COLO829 (cell line): ENCODE data around the gene MRPL37.

Experiments used
- DNase-seq: peaks from one replicate; pipeline ENCODE4 v3.0.0; 2012; ENCODE audit warnings: low spot score

MRPL37 gene

DNA sequence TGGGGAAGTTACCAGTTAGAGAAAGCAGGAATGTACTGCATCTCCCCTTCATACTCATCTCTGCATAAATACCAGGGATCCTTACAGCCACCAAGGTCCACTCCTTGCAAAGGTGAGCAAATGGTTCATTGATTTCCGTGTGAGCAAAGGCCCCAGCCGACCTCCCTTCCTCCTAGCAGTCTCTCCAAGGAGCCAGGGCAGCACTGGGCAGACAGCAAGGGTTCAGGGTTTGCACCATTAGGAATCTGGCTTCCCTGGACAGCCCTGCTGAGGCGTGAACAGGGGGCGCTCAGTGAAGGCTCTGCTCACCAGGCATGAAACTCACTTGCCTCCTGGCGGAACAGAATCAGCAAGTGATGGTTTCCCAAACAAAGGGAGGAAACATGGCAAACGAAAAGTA, 65.7 kb downstream of the MRPL37 start:
- DNase-seq = no peak

DNA sequence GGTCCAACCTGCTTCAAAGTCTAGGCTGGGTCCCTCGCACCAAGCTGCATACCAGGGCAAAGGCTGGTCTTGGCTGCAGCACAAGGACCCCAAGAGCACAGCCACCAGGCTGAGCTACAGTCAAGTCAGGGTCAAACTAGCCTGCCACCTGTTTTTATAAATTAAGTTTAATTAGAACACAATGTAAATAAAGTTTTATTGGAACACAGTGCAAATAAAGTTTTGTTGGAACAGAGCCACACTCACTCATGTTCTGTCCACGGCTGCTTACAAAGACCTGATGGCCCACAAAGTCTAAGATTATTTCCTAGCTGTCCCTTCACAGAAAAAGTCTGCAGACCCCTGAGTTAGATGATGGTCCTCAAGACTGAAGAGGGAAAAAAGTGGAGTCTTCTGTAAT, 66.2 kb downstream of the MRPL37 start:
- no peak for DNase-seq

DNA sequence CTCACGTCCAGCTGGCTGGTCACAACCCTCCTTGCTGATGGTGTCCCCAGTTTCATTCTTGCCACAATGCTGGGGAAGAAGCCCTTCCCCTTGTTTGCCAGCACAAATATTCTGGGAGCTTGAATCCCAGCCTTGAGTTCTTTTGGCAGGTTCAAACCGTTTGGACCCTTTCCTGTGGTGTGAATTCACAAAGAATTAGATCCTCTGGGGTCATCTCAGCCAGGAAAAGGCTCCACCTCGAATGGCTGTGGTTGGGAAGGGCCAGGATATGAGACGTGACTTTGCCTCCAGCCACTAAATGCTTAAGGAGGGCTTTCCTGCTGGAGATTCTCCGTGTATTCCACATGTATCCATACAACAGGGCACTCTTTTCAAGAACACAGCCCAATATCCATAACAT, 66.9 kb downstream of the MRPL37 start:
- no peak for DNase-seq
